GM19238 (cell line): ENCODE measurements around the gene ETFA.

ENCODE experiments used
- DNase-seq: peaks from one replicate; pipeline ENCODE4 v3.0.0; 2011; ENCODE audit warnings: low spot score; ENCODE audit not compliant: insufficient read length

Gene ETFA

DNA sequence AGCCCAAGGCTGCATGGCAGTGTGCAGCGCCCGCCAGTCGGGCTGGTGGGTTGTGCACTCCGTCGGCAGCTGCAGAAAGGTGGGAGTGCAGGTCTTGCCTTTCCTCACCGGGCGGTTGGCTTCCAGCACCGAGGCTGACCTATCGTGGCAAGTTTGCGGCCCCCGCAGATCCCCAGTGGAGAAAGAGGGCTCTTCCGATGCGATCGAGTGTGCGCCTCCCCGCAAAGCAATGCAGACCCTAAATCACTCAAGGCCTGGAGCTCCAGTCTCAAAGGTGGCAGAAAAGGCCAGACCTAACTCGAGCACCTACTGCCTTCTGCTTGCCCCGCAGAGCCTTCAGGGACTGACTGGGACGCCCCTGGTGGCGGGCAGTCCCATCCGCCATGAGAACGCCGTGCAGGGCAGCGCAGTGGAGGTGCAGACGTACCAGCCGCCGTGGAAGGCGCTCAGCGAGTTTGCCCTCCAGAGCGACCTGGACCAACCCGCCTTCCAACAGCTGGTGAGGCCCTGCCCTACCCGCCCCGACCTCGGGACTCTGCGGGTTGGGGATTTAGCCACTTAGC is 29.6 kb upstream of the ETFA start:
- DNase-seq, result peak; percentile 59

DNA sequence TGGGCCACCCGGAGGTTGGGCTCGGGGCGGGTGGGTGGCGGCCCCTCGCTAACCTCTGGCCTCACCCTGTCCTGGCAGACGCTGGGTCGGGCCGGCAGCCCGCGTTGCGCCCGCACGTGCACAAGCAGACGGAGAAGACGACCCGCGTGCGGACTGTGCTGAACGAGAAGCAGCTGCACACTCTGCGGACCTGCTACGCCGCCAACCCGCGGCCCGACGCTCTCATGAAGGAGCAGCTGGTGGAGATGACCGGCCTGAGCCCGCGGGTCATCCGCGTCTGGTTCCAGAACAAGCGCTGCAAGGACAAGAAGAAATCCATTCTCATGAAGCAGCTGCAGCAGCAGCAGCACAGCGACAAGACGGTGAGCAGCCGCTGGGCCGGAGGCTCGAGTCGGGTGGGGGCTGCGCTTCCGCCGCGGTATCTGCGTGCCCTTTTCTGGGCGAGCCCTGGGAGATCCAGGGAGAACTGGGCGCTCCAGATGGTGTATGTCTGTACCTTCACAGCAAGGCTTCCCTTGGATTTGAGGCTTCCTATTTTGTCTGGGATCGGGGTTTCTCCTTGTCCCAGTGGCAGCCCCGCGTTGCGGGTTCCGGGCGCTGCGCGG is 29.0 kb upstream of the ETFA start:
- peak; percentile 41 for DNase-seq

DNA sequence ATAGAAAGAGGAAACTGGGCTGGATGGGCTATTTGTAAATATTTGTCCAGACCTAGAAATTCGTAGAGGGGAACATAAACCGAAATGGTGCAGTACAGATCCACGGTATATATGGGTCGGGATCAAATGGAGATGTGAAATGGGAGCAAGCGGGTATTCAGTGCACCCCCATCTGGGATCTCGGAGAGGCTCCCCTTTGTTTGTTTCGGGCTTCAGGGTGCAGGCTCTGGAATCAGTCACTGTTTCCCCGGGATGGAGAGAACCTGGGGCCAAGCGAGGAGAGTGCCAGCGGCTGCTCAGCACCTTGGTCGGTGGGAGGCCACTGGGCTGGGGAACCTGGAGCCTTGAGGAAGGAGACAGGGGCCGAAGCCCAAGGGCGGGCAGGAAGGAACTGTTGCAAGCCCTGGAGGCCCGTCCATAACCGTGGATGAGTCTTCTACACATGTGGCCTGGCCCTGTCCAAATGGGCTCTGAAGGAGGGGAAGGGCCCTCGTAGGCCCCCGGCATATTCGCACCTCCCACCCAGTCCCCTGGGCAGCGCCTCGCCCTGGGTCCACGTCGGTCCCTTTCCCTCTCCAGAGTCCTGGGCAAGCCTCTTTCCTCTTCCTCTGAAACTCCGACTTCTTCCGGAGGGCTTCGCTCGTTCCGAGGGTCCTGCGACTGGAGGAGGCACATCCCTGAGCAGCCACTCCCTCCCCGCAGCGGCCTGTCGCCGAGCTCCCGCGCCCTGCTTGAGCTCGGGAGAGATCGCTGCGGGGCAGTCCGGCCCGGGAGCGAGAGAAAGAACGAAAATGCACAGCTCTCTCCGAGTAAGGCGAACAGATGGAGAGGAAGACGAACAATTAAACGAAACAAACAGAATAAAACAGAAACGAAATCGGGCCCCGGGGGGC is 28.3 kb upstream of the ETFA start:
- peak; percentile 22 for DNase-seq

DNA sequence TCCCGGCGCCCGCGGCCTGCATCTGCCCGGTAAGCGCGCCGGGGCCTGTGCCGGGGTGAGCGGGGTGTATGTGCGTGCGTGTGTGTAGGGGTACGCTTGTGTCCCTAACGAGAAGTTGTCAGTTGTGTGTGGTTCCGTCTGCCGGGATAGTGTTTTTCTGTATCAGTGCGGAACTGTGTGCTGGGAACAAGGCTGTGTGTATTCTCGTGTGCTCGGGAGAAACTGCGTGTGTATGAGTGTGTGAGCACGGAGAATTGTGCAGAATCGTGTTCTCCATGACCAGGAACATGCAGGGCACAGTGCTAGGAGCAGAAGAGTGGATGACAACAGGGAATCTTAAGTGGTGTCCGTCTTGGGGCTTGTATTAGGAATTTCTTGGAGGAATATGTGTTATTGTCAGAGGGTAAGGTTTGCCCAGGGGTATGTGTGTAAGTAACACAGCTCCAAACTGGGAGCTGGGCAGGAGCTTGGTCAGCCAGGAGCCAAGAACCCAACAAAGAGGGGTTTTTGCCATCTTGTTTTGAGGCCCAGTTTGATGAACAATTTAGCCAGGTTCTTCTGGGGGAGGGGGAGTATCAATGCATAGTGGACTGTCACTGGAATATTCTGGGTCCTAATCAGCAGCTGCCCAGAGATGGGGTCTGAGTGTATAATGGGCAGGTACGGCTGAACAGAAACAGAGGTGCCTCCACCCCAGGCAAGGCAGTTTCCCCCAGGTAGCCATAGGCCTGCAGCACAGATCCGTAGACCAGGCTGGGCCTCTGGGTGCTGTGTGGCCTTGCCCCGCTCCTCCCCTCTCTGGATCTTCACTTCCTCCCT is 27.4 kb upstream of the ETFA start:
- no peak for DNase-seq

DNA sequence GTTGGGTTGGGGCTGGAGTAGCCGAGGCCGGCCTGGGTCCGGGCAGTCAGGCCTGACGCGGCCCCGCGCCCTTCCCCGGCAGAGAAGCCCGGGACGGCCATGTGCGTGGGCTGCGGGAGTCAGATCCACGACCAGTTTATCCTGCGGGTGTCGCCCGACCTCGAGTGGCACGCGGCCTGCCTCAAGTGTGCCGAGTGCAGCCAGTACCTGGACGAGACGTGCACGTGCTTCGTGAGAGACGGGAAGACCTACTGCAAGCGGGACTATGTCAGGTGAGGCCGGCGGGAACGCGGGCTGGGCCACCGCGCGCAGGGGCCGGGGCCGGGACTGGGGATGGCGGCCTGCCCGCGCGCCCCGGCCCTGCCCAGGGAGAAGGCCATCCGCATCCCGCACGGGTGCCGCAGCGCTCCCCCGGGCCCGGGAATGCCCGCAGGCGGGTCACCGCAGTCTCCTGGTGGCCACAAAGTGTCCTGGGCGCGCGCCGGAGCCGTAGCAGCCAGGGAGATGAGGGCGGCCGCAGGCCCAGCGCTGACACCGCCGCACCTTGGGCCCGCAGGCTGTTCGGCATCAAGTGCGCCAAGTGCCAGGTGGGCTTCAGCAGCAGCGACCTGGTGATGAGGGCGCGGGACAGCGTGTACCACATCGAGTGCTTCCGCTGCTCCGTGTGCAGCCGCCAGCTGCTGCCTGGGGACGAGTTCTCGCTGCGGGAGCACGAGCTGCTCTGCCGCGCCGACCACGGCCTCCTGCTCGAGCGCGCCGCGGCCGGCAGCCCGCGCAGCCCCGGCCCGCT is 26.6 kb upstream of the ETFA start:
- DNase-seq, result peak; percentile 29

DNA sequence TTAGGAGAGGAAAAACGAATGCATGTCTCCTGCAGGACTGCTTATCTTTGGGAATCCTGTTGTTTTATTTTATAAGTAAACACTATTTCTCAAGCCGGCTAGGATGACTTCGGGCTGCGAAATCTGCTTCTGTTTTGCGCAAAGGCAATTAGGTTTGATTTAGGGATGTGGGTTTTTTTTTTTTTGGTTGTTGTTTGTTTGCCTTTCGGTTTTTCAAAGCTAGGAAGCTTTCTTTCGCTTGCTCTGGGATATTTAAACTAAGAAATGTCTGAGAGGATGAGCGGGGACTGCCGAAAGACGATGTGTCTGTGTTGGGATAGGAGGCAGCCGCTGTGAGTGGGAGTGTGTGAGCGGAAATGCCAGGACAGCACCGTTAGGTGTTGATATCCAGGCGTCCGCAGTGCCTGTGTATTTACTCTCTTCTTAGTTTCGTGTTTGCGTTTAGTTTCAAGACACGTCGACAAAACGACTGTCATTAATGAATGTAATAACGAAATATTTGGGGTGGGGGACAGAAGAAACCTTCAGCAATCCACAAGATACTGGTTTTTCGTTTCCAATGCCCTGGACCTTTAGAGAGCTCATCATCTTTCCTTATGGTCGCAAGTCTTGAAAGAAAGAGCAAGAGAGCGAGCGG is 25.9 kb upstream of the ETFA start:
- DNase-seq, result no peak

DNA sequence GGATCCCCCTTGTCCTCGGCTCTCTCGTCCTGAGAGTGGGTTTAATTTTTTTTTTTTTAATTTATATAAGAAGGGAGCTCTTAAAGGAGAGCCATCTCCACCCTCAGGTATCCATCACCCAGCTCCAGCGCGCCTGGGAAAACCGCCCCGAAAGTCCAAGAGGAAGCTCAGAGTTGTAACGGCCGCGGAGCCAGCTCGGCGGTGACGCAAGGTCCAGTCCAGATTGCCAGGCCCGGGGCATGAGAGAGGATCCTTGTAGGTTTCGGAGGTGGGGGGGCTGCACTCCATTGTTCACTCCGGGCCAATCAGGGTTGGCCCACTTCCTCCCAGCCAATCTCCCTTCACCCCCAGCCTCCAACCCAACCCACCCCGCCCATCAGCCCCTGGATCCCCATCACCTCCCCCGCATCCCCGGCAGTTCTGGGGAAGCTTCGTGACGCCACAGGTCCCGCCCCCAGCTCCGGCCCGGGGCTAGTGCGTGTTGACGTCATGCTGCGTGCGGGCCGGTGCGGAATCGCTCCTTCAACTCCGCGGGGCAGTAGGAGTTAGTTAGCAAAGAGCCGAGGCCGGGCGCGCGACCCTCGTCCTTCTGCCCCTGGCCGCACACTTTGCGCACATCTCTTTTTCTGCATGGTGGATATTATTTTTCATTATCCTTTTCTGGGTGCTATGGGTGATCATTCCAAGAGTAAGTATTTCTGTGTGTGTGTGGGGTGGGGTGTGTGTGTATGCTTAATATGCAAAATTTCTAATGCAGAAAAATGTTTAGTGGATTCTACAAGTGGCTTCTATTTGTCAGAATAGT is 25.2 kb upstream of the ETFA start, which contains the start of gene ISL2:
ISL2 (plus strand) TSS at position 520 of the 805 bp plus-strand sequence; CDS start at position 631, 111 bp downstream.
- DNase-seq, result peak; percentile 86

DNA sequence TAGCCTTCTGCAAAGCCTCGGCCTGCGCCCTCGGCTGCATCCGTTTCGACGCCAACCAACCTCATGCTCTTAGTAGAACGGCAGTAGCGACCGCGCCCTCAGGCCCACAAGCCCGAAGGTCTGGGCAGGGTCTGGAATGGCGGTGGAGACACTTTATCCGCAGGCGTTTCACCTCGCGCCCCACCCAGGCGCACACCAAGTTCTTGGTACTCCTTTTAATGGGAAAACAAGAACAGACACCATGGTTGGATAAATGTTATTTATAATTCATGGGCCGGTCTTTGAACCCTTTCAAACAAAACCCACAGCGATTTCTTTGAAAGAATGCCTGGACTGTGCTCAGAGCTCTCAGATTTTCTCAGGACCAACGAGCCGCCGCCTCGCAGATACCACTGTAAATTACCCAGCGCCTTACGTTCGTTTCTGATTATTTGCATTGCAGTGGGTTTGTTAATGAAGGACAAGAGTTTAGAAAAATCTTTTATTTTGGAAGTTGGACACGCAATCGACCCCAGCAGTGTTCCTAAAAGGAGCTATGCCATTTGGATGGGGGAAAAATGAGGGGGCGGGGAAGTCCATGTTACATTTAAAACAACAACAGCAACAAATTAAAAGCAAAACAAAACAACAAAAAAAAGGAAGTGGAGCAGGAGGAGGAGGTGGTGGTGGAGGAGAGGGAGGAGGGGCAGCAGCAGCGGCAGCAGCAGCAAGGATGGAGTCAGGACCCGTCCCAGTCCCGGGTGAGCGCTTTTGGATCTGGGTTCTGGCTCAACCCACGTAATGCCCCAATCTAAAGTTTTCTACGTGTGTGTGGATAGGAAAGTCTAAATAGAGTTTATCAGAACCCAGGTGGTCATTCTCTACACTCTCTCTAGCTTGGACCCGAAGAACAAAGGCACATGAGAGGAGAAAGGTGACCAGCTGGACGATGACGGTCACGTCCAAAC is 24.3 kb upstream of the ETFA start:
- DNase-seq, result peak; percentile 23

DNA sequence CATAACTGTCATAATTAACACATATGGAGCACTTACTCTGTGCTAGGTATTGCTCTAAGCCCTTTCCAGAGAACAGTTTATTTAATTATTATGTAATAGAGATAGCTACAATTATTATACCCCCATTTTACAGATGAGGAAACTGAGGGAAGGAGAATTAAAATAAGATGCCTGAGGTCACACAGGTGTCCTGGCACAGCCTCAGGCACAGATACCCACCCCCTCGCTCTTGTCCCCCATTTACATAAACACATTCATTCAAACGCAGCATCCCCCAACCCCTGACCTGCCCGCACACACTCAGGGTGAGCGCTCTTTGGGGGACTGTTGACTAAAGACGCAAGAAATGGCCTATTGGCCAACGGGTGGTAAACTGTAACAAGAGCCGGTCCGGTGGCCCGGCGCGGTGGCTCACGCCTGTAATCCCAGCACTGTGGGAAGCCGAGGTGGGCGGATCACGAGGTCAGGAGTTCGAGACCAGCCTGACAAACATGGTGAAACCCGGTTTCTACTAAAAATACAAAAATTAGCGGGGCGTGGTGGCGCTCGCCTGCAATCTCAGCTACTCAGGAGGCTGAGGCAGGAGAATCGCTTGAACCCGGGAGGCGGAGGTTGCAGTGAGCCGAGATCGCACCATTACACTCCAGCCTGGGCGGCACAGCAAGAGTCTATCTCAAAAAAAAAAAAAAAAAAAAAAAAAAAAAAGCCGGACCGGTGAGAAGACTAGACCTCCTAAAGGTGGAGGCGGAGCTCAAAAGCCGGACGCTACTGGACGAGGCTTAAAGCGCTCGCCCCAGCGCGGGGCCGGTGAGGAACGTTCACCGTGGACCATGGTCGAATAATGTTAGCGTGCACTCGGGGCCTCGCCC is 23.4 kb upstream of the ETFA start:
- DNase-seq, result no peak

DNA sequence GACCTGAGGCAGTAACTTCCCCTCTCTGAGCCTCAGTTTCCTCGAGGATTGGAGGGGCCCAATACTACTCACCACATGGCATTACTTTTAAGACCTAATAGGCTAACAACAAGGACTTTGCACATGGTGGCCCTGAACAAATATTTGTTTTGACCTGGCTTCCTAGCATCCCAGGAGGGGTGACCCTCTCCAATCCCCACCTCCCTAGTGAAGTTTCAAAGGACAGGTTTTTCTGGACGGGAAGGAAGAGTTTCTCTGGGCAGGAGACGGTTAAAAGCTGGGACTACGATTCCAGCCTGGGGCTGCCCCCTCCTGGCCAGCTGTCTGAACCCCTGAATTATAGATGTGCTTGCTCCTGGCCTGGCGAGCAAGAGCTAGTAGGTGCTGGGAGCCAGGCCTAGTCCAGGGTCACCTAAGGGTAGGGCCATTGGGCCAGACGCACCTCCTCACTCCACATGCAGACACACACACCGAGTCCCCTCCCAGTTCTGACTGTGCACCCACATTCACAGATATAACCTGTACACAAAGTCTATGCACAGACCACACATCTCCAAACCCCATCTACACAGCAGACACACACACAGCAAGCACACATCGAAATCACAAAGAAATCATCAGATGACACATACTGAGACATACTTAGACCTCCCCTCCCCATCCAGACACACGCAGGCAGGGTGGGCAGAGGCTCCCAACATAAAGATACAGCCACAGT is 22.6 kb upstream of the ETFA start:
- no peak for DNase-seq

DNA sequence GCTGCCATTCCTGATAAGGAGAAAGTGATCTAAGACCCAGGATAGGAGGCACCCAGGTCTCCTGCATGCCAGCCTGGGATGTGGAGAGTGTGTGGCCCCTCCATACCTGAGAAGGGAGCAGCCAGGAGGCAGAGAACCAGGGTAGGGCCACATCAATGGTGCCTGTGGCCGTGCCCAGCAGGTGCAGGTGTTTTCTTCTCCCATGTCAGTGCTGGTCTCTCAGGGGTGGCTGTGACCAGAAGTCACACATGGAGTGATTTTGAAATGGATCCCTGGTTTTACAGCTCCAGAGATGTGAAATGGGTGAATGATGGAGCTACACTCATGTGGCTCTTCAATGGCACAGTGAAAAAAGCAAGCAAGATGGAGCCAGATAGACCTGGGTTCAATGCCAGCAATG is 22.0 kb upstream of the ETFA start:
- DNase-seq, result no peak

DNA sequence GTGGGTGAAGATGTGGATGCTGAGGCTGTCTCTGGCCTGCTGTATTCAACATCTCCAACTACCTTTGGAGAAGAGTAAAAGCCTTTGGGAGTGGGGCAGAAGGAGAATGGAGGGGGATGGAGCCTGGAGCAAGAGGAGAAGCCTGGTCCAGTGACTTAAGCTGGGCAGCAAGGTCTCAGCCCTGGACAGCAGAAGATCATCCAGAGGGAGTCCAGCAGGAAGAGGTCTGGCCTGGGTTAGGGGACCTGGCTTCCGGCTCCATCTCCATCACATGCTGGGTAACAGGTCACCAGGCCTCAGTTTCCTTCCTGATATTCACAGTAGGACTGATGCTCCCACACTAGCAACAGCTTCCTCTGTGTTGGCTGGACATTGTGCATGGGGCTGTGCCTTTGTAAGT is 21.5 kb upstream of the ETFA start:
- no peak for DNase-seq

DNA sequence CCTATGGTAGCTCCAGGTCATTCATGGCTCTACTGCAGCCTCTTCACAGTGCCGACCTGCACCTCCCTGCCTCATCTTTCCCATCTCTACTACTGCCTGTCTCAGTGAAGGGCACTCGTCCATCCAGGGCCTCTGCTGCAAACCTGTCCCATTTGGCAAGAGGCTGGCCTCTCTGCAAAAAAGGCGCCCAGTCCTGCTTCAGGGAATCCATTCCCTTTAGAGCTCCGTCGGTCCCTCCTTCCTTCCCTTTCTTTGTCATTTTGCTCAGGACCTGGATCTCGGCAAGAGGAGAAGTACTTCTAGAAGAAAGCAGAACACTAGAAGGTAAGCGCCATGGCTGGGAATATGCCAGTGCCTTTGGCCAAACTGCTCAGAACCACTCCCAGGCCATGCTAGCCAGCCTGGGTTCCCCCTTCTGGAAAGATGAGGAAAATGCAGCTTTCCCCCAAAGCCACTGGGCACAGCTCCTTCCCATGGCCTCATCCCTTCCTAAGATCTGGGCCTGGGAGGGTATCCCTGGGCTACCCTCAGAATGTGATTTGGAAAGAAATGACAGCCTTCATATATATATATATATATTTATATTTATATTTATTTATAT is 18.9 kb upstream of the ETFA start:
- DNase-seq, result no peak

DNA sequence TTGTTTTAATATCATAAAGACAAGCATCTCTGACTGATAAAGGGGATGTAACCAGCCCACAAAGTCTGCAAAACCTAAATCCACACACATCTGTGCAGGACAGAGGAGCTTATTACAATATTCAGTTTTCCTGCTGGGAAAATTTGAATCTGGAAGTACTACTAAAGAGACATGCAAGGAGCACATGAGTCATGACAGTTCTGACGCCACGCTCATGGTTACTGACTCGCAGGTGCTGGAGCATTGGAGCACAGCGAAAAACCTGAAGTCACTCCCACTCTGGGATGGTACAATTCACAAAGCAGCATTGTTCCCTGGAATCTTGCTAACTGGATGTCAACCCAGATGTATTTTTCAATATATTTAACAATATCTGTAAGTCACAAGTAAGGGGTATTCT is 17.7 kb upstream of the ETFA start:
- DNase-seq, result no peak

DNA sequence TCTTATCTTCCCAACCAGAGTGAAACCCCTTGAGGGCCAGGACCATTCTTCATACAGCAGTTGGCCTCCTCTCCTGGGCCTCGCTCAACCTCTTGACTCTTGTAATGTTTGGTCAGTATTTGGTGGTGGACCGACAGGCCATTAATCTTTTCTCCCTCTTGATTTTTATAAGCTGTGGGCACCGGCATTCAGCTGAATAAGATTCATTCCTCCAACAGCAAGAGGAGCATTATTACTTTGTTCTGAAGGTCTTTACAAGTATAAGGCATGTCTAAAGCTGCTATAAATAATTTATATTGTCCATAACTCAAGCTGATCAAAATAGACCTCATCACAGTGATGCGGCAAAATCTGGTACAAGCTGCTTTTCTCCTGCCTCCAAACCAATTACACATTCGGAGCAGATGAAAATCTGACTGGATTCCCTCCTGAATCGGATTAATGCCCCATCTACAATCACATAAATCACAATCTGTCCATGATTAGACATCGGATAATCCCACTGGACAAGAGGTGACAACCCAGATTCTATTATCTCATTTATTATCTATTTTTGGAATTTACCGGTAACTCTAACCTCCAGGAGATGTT is 16.9 kb upstream of the ETFA start:
- DNase-seq, result no peak
